Hepatocyte (in vitro differentiated cells): ENCODE results near the gene DDX41. TPM values are rescaled to one million over a fixed set of nuclear protein-coding genes. Genes with fewer than 3 reads are reported as not detected.

ENCODE experiments used
- DNase-seq: peaks from one replicate; pipeline ENCODE4 v3.0.0-alpha.2; 2016; ENCODE audit warnings: low spot score
- H2AFZ ChIP-seq: fragments of 200-600 bp; sonication (generic); 2 replicates; pipeline ENCODE4 v1.6.0; 2016; ENCODE audit warnings: antibody characterized with exemption, mild to moderate bottlenecking
- H3K27ac ChIP-seq: fragments of 200-600 bp; sonication (generic); 2 replicates; pipeline ENCODE4 v1.5.1; 2016; ENCODE audit warnings: mild to moderate bottlenecking
- H3K27me3 ChIP-seq: fragments of 200-600 bp; sonication (generic); 2 replicates; pipeline ENCODE4 v1.6.1; 2016
- H3K36me3 ChIP-seq: fragments of 200-600 bp; sonication (generic); replicated peaks from 2 replicates; pipeline ENCODE4 v1.5.1; 2016; ENCODE audit warnings: low read depth; ENCODE audit not compliant: insufficient read depth
- H3K4me1 ChIP-seq: fragments of 200-600 bp; sonication (generic); 2 replicates; pipeline ENCODE4 v1.5.1; 2016; ENCODE audit warnings: mild to moderate bottlenecking, moderate library complexity; ENCODE audit not compliant: insufficient read depth
- H3K4me2 ChIP-seq: fragments of 200-600 bp; sonication (generic); 2 replicates; pipeline ENCODE4 v1.6.0; 2016
- H3K4me3 ChIP-seq: fragments of 200-600 bp; sonication (generic); 2 replicates; pipeline ENCODE4 v1.5.1; 2016; ENCODE audit warnings: mild to moderate bottlenecking
- H3K79me2 ChIP-seq: fragments of 200-600 bp; sonication (generic); 2 replicates; pipeline ENCODE4 v1.6.0; 2017; ENCODE audit warnings: mild to moderate bottlenecking
- H3K9me2 ChIP-seq: fragments of 200-600 bp; sonication (generic); replicated peaks from 2 replicates; pipeline ENCODE4 v1.6.0; 2017; ENCODE audit warnings: mild to moderate bottlenecking; ENCODE audit not compliant: insufficient read depth
- H3K9me3 ChIP-seq: fragments of 200-600 bp; sonication (generic); 2 replicates; pipeline ENCODE4 v1.5.1; 2016; ENCODE audit warnings: low read depth, mild to moderate bottlenecking
- H4K20me1 ChIP-seq: fragments of 200-600 bp; sonication (generic); 2 replicates; pipeline ENCODE4 v1.6.0; 2016; ENCODE audit warnings: mild to moderate bottlenecking; ENCODE audit not compliant: insufficient read depth, poor library complexity, severe bottlenecking
- CTCF ChIP-seq: fragments of 200-600 bp; sonication (generic); IDR thresholded peaks from 2 replicates; pipeline ENCODE4 v1.5.1; 2016; ENCODE audit warnings: antibody characterized with exemption, mild to moderate bottlenecking; ENCODE audit not compliant: poor library complexity
- EZH2 ChIP-seq: fragments of 200-600 bp; sonication (generic); IDR thresholded peaks from 2 replicates; pipeline ENCODE4 v1.6.1; 2016; ENCODE audit warnings: antibody characterized with exemption, mild to moderate bottlenecking, borderline replicate concordance
- EZH2phosphoT487 ChIP-seq: fragments of 200-600 bp; sonication (generic); IDR thresholded peaks from one replicate; pipeline ENCODE4 v1.6.1; 2018; ENCODE audit warnings: antibody characterized with exemption, mild to moderate bottlenecking, low read depth, moderate library complexity; ENCODE audit not compliant: unreplicated experiment, severe bottlenecking
- WGBS: methylation state at CpG from one replicate; pipeline ENCODE4 v1.1.6; 2016; ENCODE audit warnings: low lambda C conversion rate; ENCODE audit errors: missing lambda C conversion rate; 5-methylcytosine and 5-hydroxymethylcytosine counted together
- polyA plus RNA-seq: library from polyadenylated mRNA; unstranded; fragments of >200 nt; fragmentation: Nextera tagmentation; extraction: Ambion mirVana; gene quantifications from 2 replicates; pipeline ENCODE4 v1.2.1, GENCODE V29; 2016
- total RNA-seq: library from RNA; depleted of rRNA; stranded (reverse); fragments of >200 nt; gene quantifications from 2 replicates; pipeline ENCODE4 v1.2.3, GENCODE V29; 2014

Gene DDX41
- total and polyA plus RNA-seq, 2 experiments from 2014 or later = 45.0 to 50.7 TPM

- Histone ChIP-seq H3K4me3 (no peak overlapping the region), H3K27ac (no peak overlapping the region)
Measured at GRCh38 chr5:177477701-177478477, 38.9 kb downstream of the DDX41 start.

GRCh38 chr5:177476531-177477233, 40.1 kb downstream of the DDX41 start:
- DNase-seq = no peak
- Histone ChIP-seq H2AFZ (no peak overlapping the region), H3K9me2 (no peaks in the 10 kb centered on the region), H3K4me2 (no peak overlapping the region), H3K4me1 (peaks cover 14% of the 10 kb centered on the region), H4K20me1 (peaks cover 10% of the 10 kb centered on the region), H3K4me3 (no peak overlapping the region), H3K36me3 (no peaks in the 10 kb centered on the region), H3K27ac (no peak overlapping the region), H3K79me2 (peaks cover 13% of the 10 kb centered on the region), H3K27me3 (no peaks in the 10 kb centered on the region), H3K9me3 (no peaks in the 10 kb centered on the region)
- WGBS = 88% methylated on average over 17 of the region's 18 CpGs
- TF ChIP-seq CTCF (no peak), EZH2 (no peak), EZH2phosphoT487 (no peak)

More at GRCh38 chr5:177477701-177478477, 38.9 kb downstream of the DDX41 start:
- no peak for DNase-seq
- no peaks in the 10 kb centered on the region for H4K20me1 ChIP-seq
- H3K79me2 ChIP-seq = peaks cover under 1% of the 10 kb centered on the region
- peaks cover 6% of the 10 kb centered on the region for H3K4me1 ChIP-seq
- no peaks in the 10 kb centered on the region for H3K9me3 ChIP-seq
- H2AFZ ChIP-seq = no peak overlapping the region
- H3K9me2 ChIP-seq = no peaks in the 10 kb centered on the region
- TF ChIP-seq CTCF = no peak
- TF ChIP-seq EZH2phosphoT487 = no peak
- no peak for TF ChIP-seq EZH2
- WGBS = 88% methylated on average over 13 of the region's 13 CpGs
- H3K36me3 ChIP-seq = no peaks in the 10 kb centered on the region
- no peaks in the 10 kb centered on the region for H3K27me3 ChIP-seq
- H3K4me2 ChIP-seq = no peak overlapping the region

- H3K79me2 ChIP-seq = peaks cover 21% of the 10 kb centered on the region
- no peak for DNase-seq
- no peak overlapping the region for H2AFZ ChIP-seq
- peaks cover 19% of the 10 kb centered on the region for H4K20me1 ChIP-seq
- WGBS = 69% methylated on average over 11 of the region's 11 CpGs
- H3K4me2 ChIP-seq = no peak overlapping the region
- H3K9me3 ChIP-seq = no peaks in the 10 kb centered on the region
- H3K9me2 ChIP-seq = no peaks in the 10 kb centered on the region
- no peak for TF ChIP-seq CTCF
- no peak for TF ChIP-seq EZH2phosphoT487
- no peak for TF ChIP-seq EZH2
- peaks cover 23% of the 10 kb centered on the region for H3K4me1 ChIP-seq
- no peaks in the 10 kb centered on the region for H3K27me3 ChIP-seq
- H3K4me3 ChIP-seq = no peak overlapping the region
- no peak overlapping the region for H3K27ac ChIP-seq
- H3K36me3 ChIP-seq = no peaks in the 10 kb centered on the region
Measured at GRCh38 chr5:177475563-177476427, 41.0 kb downstream of the DDX41 start.
